Measurements from ENCODE around the gene HYCC2.
"Not testable (repeated sequence)": the region's sequence is repeated elsewhere in the genome, so short reads cannot be mapped to it uniquely, and the experiment has no call there.

Gene HYCC2

DNA sequence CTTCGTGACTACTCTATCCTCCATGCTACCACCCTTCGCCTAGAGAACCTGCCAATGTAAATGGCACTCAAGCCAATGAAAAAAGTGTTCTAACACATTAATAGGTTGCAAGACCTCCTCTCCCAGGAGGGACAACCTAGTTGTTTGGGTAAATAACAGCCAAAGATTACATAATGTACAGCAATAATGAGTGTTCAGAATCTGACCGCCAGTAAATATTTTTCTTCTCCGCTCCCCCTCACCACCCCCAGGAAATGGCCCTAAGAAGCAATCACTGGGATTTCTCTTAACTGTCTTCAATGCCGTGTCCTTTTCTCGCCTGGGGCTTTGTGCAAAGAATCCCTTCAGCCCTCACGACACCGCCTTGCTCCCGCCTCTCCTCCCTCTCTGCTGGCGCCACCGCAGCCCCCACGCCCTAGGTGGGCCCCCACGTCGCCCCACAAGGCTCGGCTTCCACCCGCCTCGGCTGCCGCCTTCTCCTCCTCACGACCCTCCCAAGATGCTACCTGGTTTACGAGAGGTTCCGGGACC lies 458 bp downstream of the HYCC2 start:
- no peak for DNase-seq

DNA sequence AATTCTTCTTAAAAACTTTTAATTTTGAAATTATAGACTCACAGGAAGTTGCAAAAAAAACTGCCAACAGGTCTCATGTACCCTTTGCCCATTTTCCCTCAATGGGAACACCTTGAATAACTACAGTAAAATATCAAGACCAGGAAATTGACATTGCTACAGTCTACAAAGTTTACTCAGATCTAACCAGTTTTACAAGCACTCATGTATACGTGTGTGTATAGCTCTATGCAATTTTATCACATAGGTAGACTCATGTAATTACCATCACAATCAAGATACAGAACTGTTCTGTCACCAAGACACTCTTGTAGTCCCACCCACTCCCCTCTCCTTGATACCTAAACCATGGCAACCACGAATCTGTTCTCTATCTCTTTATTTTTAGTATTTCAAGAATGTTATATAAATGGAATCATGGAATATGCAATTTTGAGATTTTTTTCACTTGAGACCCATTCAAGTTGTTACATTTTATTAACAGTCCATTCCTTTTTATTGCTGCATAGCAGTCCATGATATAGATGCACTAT lies 6.6 kb downstream of the HYCC2 start:
- no peak for DNase-seq

DNA sequence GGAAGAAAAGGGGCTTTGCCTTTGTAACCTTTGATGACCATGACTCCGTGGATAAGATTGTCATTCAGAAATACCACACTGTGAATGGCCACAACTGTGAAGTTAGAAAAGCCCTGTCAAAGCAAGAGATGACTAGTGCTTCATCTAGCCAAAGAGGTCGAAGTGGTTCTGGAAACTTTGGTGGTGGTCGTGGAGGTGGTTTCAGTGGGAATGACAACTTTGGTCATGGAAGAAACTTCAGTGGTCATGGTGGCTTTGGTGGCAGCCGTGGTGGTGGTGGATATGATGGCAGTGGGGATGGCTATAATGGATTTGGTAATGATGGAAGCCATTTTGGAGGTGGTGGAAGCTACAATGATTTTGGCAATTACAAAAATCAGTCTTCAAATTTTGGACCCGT lies 8.0 kb downstream of the HYCC2 start:
- DNase-seq, result not testable (repeated sequence)

DNA sequence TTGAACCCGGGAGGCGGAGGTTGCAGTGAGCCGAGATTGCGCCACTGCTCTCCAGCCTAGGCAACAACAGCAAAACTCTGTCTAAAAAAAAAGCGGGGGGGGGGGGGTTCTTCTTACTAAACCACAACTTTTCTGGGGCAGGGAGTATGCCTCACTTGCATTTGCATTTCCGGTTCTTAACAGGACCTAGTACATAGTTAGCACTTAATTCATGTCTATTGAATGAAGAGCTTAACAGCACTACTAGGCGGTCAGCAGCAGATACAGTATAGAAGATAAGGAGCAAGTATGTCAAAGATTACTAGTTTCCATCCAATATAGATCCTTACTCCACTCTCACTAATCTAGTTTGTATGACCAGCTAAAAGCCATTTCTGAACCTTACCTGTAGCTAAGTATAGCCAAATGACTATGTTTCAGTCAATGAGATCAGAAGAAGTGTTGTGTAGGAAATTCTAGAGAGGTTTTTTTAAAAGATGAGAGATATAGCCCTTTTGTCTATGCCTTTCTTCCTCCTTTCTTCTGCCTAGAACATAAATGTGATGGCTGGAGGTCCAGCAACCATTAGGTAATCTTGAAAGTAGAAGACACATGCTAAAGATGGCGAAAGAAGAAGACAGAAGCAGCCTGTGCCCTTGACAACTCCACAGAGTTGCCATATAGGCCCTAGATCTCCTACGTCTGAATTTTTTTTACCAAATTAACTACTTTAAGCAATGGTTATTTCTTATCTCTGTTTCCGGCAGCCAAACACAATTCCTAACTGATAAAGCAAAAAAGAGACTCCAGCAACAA lies 11.3 kb downstream of the HYCC2 start:
- DNase-seq, result no peak

DNA sequence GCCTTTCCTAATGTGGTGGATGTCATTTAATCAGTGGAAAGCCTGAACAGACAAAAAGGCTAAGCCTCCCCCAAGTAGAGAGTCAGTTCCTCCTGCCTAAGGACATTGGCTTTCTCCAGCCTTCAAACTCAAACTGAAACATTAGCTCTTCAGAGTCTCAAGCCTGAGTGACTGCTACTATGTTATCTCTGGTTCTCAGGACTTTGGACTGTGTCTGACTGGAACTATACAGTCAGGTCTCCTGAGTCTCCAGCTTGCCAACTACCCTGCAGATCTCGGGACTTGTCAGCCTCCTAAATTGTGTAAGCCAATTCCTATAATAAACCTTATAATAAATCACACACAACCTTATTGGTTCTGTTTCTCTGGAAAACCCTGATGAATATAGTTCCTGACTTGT lies 12.6 kb downstream of the HYCC2 start:
- DNase-seq, result no peak

DNA sequence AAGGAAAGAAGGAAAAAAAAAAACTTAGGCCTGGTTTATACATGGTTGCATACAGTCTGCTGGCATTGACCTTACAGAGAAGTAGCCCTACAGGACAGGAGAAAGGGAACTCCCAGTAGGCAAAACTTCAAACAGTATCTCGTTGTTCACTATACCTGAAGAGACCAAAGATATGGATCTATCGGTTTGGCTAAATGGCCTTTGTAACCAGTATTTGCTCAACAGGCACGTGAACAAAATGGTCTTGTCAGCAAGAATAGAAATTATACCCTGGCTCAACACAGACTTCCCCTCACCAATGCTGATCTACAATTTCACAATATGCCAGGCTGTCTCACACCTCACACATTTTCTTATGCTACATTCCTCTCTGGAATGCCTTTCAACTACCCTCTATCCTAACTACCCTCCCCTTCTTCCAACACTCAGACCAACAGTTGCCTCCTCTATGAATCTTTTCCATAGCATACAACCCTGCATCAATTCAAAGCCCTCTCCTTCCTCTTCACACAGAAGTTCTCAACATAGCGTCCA lies 13.7 kb downstream of the HYCC2 start:
- no peak for DNase-seq

DNA sequence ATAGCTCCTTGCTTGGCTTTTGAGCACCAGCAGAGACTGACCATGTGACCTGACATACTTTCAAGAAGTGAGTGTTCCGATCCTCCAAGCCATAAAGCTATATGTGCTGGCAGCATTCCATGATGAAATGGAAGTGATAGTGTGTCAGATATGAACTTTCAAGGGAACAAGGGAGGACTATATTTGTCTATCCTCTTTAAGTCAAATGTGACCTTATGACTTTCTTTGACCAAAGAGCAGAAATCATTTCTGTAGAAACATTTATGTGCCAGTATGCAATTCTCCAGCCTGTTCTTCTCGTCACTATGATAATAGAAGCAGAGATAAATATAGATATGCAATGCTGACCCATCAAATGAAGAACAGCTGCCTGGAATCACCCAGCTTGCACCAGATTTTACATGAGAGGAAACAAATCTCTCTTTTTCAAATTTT lies 14.4 kb downstream of the HYCC2 start:
- no peak for DNase-seq

DNA sequence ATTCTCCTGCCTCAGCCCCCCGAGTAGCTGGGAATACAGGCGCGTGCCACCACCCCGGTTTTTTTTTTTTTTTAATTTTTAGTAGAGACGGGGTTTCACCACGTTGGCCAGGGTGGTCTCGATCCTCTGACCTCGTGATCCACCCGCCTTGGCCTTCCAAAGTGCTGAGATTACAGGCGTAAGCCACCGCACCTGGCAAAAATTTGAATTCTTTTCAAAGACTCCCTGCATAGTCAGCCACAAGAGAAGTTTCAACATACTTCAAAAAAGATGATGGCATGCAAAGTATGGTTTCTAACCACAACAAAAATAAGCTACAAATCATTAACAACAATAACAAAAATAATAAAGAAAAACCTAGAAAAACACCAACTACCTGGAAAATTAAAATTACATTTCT lies 22.0 kb downstream of the HYCC2 start:
- DNase-seq, result no peak

DNA sequence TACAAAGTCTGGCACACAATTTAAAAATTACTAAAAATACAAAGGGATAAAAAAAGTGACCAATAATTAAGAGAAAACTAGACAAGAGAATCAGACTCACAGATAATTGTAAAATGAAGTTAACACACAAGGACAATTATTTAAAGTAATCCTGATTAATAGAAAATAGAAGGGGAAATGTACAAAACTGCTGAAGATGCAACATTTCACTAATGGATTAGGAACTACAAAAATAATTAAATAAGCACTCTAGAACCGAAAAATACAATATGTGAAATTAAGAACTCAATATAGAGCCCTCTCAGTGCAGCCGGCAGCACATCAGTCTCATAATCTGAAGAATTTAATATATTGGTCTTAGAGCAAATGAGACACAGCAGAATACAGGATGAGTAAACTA lies 24.6 kb downstream of the HYCC2 start:
- no peak for DNase-seq

DNA sequence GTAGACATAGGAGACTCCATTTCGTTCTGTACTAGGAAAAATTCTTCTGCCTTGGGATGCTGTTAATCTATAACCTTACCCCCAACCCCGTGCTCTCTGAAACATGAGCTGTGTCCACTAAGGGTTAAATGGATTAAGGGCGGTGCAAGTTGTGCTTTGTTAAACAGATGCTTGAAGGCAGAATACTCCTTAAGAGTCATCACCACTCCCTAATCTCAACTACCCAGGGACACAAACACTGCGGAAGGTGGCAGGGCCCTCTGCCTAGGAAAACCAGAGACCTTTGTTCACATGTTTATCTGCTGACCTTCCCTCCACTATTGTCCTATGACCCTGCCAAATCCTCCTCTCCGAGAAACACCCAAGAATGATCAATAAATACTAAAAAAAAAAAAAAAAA lies 28.4 kb downstream of the HYCC2 start:
- not testable (repeated sequence) for DNase-seq

DNA sequence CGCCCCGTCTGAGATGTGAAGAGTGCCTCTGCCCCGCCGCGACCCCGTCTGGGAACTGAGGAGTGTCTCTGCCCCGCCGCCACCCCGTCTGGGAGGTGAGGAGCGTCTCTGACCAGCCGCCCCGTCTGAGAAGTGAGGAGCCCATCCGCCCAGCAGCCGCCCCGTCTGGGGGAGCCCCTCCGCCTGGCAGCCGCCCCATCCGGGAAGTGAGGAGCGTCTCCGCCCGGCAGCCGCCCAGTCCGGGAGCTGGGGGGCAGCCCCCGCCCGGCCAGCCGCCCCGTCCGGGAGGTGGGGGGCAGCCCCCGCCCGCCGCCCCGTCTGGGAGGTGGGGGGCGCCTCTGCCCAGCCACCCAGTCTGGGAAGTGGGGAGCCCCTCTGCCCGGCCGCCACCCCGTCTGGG lies 29.0 kb downstream of the HYCC2 start:
- DNase-seq, result not testable (repeated sequence)

DNA sequence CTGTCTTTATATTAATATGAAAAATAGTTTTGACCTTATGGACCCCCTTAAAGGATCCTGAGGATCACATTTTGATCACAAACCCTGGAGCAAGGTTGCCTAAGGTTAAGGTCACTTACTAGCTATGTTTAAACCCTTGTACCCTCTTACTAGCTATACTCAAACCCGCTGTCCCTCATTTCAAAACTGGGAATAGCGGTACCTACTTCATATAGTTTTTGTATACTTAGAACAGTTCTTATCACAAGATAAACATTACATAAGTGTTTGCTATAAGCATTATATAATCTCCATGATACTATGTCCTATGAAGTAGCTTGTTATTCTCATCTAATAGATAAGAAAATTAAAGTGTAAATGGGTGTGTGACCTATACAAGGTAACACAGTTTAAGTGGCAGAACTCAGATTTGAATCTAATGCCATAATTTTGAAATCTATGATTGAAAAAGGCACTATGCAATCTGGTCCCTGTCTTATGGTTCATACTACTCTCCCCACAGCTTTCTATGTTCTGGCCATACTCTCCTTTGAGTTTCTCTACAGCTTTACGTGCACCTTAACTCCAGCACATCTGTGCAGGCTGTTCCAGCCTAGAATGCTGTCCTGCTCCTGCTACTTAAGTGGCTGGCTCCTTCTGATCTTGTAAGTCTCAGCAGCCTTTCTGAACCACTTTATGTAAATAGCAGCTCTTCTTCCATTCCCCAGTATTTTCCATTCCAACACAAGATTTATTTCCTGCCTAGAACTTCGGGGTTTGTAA lies 30.4 kb downstream of the HYCC2 start:
- no peak for DNase-seq

DNA sequence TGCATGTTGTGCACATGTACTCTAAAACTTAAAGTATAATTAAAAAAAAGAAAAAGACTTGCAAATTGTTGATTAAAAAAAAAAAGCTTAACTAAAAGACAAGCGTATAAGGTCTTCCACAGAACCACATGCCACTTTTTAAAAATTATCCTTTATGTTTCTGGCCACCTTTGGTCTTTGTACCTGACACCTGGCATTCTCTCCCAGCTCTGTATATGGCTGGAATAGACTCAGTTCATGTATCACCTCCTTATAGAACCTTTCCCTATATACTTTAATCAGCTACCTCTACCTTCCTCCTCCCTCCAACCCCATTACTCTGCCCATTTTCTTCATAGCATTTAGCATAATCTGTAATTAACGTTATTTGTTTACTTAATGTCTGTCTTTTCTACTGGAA lies 32.6 kb downstream of the HYCC2 start:
- no peak for DNase-seq

DNA sequence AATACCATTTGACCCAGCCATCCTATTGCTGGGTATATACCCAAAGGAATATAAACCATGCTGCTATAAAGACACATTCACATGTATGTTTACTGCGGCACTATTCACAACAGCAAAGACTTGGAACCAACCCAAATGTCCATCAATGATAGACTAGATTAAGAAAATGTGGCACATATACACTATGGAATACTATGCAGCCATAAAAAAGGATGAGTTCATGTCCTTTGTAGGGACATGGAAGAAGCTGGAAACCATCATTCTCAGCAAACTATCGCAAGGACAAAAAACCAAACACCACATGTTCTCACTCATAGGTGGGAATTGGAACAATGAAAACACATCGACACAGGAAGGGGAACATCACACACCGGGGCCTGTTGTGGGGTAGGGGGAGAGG lies 33.1 kb downstream of the HYCC2 start:
- not testable (repeated sequence) for DNase-seq

DNA sequence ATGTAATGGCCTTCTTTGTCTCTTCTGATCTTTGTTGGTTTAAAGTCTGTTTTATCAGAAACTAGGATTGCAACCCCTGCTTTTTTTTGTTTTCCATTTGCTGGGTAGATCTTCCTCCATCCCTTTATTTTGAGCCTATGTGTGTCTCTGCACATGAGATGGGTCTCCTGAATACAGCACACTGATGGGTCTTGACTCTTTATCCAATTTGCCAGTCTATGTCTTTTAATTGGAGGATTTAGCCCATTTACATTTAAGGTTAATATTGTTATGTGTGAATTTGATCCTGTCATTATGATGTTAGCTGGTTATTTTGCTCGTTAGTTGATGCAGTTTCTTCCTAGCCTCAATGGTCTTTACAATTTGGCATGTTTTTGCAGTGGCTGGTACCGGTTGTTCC lies 37.1 kb downstream of the HYCC2 start:
- DNase-seq, result not testable (repeated sequence)

DNA sequence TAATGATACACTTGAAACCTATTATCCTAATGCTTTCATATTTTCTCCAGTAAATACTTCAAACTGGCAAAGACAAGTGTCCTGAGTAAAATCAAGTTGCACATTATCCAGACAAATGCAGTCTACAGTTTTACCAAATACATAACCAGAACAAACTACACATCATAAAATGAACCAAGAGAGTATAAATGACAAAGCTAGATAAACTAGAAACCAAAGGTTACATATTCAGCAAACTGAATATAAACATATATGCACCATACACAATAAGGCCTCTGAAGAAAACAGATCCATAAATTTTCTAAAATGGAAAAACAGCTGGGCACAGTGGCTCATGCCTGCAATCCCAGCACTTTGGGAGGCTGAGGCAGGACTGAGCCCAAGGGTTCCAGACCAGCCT lies 47.0 kb downstream of the HYCC2 start:
- DNase-seq, result no peak

DNA sequence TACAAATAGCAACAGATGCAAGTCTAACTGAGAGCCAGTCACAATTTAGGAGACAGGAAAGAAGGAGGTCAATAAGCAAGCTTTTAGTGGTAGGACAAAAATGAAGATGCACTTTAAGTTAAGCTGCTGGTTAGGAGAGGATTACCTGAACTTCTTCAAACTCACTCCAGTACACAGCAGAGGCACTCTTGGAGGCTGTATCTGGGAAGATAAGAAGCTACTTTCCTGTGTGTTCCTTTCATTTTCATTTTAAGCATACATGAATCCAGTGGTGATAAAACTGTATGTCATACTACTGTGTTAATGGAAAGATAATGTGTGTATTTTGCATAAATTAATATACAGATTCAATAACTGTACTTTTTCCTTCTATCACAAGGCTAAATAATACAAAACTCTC lies 49.6 kb downstream of the HYCC2 start:
- DNase-seq, result no peak
